ENCODE measurements around the gene KCNJ13.

The KCNJ13 gene

DNA sequence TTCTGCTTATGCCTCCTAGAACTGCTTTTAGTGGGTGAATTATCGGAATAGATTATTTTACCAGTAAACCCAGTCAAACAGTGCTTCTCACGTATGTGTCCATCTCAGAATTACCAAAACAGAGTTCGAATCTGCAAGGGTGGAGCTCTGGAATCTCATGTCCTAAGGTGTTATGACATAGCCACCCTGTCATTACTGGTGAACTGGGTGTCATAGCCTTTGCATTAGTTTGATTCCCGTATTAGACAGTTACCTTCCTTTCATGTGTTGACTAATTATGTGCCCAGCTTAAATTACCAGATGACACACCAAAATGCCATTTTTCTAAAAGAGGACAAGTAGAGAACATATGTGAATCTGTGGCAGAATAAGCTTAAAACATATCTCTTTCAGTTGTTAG lies 15.2 kb upstream of the KCNJ13 start:
- ChIA-PET CTCF (interaction anchor here (1.5 to 3.1 kb wide), 3 partner anchors 12 to 18 kb away, joined by 3 to 15 read pairs (median 7); no protein-coding TSS in a partner anchor), POLR2A (no interaction called here)

DNA sequence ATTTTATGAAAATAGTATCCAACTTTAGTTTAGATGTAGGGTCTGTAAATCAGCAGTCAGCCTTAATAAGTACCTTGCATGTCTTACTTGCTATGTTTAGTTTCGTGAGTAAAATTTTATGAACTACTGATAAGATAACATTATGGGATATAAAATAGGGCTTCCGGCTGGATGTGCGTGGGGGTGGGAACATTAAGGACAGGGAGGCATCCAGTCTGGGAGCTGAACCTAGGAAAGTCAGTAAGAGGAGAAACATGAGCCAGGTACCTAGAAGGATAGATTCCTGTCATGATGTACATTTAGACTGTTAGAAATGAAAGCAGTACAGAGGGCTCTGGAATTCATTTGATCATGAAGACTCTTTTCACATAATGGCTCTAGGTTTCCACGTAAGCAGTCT lies 12.7 kb upstream of the KCNJ13 start:
- ChIA-PET POLR2A (no interaction called here), CTCF (no interaction called here)
- TF ChIP-seq, protein P1, sequence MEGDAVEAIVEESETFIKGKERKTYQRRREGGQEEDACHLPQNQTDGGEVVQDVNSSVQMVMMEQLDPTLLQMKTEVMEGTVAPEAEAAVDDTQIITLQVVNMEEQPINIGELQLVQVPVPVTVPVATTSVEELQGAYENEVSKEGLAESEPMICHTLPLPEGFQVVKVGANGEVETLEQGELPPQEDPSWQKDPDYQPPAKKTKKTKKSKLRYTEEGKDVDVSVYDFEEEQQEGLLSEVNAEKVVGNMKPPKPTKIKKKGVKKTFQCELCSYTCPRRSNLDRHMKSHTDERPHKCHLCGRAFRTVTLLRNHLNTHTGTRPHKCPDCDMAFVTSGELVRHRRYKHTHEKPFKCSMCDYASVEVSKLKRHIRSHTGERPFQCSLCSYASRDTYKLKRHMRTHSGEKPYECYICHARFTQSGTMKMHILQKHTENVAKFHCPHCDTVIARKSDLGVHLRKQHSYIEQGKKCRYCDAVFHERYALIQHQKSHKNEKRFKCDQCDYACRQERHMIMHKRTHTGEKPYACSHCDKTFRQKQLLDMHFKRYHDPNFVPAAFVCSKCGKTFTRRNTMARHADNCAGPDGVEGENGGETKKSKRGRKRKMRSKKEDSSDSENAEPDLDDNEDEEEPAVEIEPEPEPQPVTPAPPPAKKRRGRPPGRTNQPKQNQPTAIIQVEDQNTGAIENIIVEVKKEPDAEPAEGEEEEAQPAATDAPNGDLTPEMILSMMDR (IDR thresholded peaks at IDR 0.05; ENCODE audit: control extremely low read depth, extremely low read depth, low read depth, missing control alignments) = no peak
- DNase-seq (ENCODE audit: extremely low spot score) = no peak

More for the DNA sequence above, 15.2 kb upstream of the KCNJ13 start:
- no peak for DNase-seq (ENCODE audit: extremely low spot score)
- TF ChIP-seq, protein P1 (IDR thresholded peaks at IDR 0.05; ENCODE audit: control extremely low read depth, extremely low read depth, low read depth, missing control alignments) = no peak

DNA sequence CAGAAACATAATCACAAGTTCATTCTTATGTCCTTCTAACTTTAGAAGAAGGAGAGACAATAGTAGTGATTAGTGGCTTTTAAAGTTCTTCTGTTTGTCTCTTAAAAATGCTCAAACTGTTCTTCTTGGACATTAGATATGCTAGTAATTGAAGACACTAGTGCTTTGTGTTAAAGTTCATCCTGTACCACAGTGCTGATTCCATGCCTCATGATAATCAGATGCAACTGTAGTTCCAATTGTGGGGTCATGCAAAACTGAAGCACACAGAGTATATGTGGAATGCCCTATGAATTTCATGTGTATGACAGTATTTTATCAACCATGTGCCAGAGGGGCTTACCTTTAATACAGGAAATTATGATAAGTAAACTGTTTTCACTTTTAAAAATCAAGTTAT lies 11.4 kb upstream of the KCNJ13 start:
- TF ChIP-seq, protein P1 (IDR thresholded peaks at IDR 0.05; ENCODE audit: control extremely low read depth, extremely low read depth, low read depth, missing control alignments) = no peak
- ChIA-PET CTCF (interaction anchor here (1.3 kb wide), 1 partner anchor 10 kb away, joined by 4 read pairs; no protein-coding TSS in a partner anchor), POLR2A (no interaction called here)
- DNase-seq (ENCODE audit: extremely low spot score) = no peak

DNA sequence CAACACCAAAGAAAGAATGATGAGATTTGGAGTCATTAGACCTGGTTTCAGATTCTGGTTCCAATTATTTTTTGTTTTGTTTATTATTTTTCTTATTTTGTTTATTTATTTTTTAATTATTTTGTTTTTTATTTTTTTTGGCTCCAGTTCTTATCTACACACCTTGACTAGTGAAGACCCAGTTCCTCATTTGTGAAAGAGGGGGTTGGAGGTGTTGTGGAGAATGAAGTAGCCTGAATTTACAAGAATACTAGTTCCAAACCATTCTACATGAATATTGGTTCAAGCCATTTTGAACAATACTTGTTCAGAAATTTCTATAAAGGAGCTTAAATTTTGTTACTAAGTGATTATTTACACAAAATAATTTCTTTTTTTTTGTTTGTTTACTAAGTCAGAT lies 6.9 kb upstream of the KCNJ13 start:
- POLR2A ChIA-PET = no interaction called here
- no peak for DNase-seq (ENCODE audit: extremely low spot score)
- TF ChIP-seq, protein P1 (IDR thresholded peaks at IDR 0.05; ENCODE audit: control extremely low read depth, extremely low read depth, low read depth, missing control alignments) = no peak
- CTCF ChIA-PET = interaction anchor here (1.0 to 1.6 kb wide), 3 partner anchors 10 to 14 kb away, joined by 3 read pairs; no protein-coding TSS in a partner anchor

DNA sequence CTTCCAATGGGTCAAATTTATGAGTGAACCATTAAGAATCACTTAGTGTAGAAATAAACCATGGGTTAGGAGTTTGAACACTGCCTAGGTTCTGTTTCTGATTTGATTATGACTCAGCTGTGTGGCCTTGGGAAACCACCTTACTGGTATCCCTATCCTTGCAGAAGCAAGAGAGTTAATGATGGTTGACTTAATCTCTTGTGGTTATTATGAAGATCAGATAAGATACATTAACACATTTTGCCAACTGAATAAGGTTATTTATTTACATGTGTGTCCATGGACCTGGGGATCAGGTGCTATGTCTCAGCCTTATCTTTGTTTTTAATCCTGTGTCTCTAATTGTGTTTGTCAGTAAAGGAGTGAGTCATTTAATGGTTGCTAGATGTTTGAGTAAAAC lies 5.4 kb upstream of the KCNJ13 start:
- ChIA-PET POLR2A (no interaction called here), CTCF (no interaction called here)
- TF ChIP-seq, protein P1 (IDR thresholded peaks at IDR 0.05; ENCODE audit: control extremely low read depth, extremely low read depth, low read depth, missing control alignments) = no peak
- DNase-seq (ENCODE audit: extremely low spot score) = peak; percentile 60

DNA sequence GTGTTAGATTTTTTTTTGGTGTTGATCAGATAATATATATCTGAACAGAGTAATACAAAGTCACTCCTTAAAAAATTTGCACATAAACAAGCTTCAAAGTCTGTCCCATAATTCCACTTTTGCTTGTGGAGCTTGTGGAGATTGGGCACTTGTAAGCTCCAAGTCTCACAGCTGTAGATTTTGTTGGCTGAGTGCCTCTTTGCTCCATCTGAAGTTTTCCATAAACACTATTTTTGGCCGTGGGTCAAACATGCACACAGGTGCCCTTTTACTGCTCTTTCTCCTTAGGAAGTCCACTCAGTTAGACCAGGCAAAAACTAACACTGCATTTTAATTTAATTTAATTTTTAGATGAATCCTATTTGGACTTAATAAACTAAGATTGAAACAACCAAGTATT lies 3.6 kb upstream of the KCNJ13 start:
- DNase-seq (ENCODE audit: extremely low spot score) = no peak
- CTCF ChIA-PET = interaction anchor here (1.1 to 4.3 kb wide), 2 partner anchors 12 to 274 kb away, joined by 4 to 15 read pairs; no protein-coding TSS in a partner anchor

More for the DNA sequence above, 3.6 kb upstream of the KCNJ13 start:
- POLR2A ChIA-PET = no interaction called here
- TF ChIP-seq, protein P1 (IDR thresholded peaks at IDR 0.05; ENCODE audit: control extremely low read depth, extremely low read depth, low read depth, missing control alignments) = no peak
